ENCODE measurements around the gene TAT. TPM values are rescaled to one million over a fixed set of nuclear protein-coding genes. Genes with fewer than 3 reads are reported as not detected.
"Not testable (repeated sequence)": the region's sequence is repeated elsewhere in the genome, so short reads cannot be mapped to it uniquely, and the experiment has no call there.

The TAT gene
- polyA plus RNA-seq, 1 of the 3 experiments (the other 2 are of a cell fraction), result not detected

- H3K9ac ChIP-seq, result no peak overlapping the region
- H3K79me2 ChIP-seq (ENCODE audit: insufficient read depth), result no peaks in the 10 kb centered on the region
- H3K4me2 ChIP-seq, result no peak overlapping the region
- H4K20me1 ChIP-seq (ENCODE audit: insufficient read depth), result no peaks in the 10 kb centered on the region
- no peaks in the 10 kb centered on the region for H3K9me3 ChIP-seq
- no peaks in the 10 kb centered on the region for H3K9me2 ChIP-seq
- POLR2A ChIA-PET, result no interaction called here
- no peak overlapping the region for H3K27ac ChIP-seq (ENCODE audit: low read depth in 2 of 2, low read length in 1 of 2)
- H3K27me3 ChIP-seq (ENCODE audit: insufficient read depth), result no peaks in the 10 kb centered on the region; the same call in 1 of the 2 replicates
- H3K4me3 ChIP-seq (ENCODE audit: low read depth in 2 of 2, low read length in 1 of 2), result no peak overlapping the region
- WGBS (ENCODE audit: low lambda C conversion rate), result 15% methylated on average over 3 of the region's 3 CpGs
- no peak overlapping the region for H2AFZ ChIP-seq (ENCODE audit: low read depth)
- TF ChIP-seq, protein P1, sequence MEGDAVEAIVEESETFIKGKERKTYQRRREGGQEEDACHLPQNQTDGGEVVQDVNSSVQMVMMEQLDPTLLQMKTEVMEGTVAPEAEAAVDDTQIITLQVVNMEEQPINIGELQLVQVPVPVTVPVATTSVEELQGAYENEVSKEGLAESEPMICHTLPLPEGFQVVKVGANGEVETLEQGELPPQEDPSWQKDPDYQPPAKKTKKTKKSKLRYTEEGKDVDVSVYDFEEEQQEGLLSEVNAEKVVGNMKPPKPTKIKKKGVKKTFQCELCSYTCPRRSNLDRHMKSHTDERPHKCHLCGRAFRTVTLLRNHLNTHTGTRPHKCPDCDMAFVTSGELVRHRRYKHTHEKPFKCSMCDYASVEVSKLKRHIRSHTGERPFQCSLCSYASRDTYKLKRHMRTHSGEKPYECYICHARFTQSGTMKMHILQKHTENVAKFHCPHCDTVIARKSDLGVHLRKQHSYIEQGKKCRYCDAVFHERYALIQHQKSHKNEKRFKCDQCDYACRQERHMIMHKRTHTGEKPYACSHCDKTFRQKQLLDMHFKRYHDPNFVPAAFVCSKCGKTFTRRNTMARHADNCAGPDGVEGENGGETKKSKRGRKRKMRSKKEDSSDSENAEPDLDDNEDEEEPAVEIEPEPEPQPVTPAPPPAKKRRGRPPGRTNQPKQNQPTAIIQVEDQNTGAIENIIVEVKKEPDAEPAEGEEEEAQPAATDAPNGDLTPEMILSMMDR (IDR thresholded peaks at IDR 0.05), result no peak
- no peak for TF ChIP-seq YY1 (IDR thresholded peaks at IDR 0.05; ENCODE audit: low read depth)
- no peak for TF ChIP-seq FOSL2 (IDR thresholded peaks at IDR 0.05; ENCODE audit: borderline replicate concordance, low read depth)
- TF ChIP-seq TCF12 (IDR thresholded peaks at IDR 0.05), result no peak
- TF ChIP-seq GABPA (IDR thresholded peaks at IDR 0.05; ENCODE audit: low read depth), result no peak
- no peak for TF ChIP-seq NFIC (IDR thresholded peaks at IDR 0.05; ENCODE audit: borderline replicate concordance)
- TF ChIP-seq MEF2A (IDR thresholded peaks at IDR 0.05; ENCODE audit: borderline replicate concordance, low read depth), result no peak
- no peak for TF ChIP-seq EP300 (IDR thresholded peaks at IDR 0.05; ENCODE audit: borderline replicate concordance in 1 of 2, low read depth in 1 of 2, low read length in 1 of 2)
- no peak for TF ChIP-seq RXRA (IDR thresholded peaks at IDR 0.05; ENCODE audit: borderline replicate concordance, low read depth)
- H3K4me1 ChIP-seq (ENCODE audit: control insufficient read depth in 1 of 2, insufficient read depth in 2 of 2, low read depth in 1 of 2, low read length in 1 of 2), result no peaks in the 10 kb centered on the region
- no peaks in the 10 kb centered on the region for H3K36me3 ChIP-seq (replicated peaks in 1 of 2; ENCODE audit: control insufficient read depth in 1 of 2, insufficient read depth in 2 of 2, low read length in 1 of 2)
- CTCF ChIA-PET, result interaction anchor here (1.1 to 4.2 kb wide), 3 partner anchors 27 to 172 kb away, joined by 3 to 23 read pairs (median 4); no protein-coding TSS in a partner anchor
- no peak for DNase-seq
- no peaks in the 10 kb centered on the region for H3F3A ChIP-seq (replicated peaks; ENCODE audit: insufficient read depth)
Observed at GRCh38 chr16:71584543-71585317, 7.8 kb upstream of the TAT start.

- H3K27me3 ChIP-seq (ENCODE audit: insufficient read depth); H3K9ac ChIP-seq; H3K4me3 ChIP-seq (ENCODE audit: low read depth in 2 of 2, low read length in 1 of 2); H3F3A ChIP-seq (replicated peaks; ENCODE audit: insufficient read depth); H3K4me2 ChIP-seq; H3K79me2 ChIP-seq (ENCODE audit: insufficient read depth); H3K36me3 ChIP-seq (replicated peaks in 1 of 2; ENCODE audit: control insufficient read depth in 1 of 2, insufficient read depth in 2 of 2, low read length in 1 of 2); H3K9me3 ChIP-seq; POLR2A ChIA-PET; H3K27ac ChIP-seq (ENCODE audit: low read depth in 2 of 2, low read length in 1 of 2); H3K9me2 ChIP-seq; DNase-seq; H2AFZ ChIP-seq (ENCODE audit: low read depth); H4K20me1 ChIP-seq (ENCODE audit: insufficient read depth); H3K4me1 ChIP-seq (ENCODE audit: control insufficient read depth in 1 of 2, insufficient read depth in 2 of 2, low read depth in 1 of 2, low read length in 1 of 2): not testable (repeated sequence)
- CTCF ChIA-PET, result interaction anchor here (0.7 to 1.9 kb wide), 2 partner anchors 9 to 29 kb away, joined by 3 to 4 read pairs; no protein-coding TSS in a partner anchor
- whole genome bisulfite sequencing (ENCODE audit: low lambda C conversion rate), result 44% methylated on average over 5 of the region's 5 CpGs
Observed at GRCh38 chr16:71582553-71582848, 5.6 kb upstream of the TAT start.

DNA sequence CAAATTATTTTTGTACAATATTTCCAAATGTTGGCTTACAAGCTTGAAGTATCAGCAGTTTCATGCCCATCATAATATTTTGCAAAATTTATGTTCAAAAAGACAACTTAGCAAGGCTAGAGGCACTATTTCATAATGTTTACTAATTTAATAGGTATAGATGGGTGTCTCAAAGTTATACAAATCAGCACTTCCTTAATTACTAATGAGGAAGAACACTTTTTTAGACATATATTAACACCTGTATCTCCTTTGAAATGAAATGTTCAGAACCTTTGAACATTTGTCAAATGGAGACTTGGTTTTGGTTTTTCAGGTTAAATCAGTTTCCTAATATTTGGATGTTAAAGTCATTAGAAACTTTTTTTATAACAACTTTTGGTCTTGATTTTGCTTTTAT is 2.2 kb downstream of the TAT start:
- no peak for DNase-seq
- Histone ChIP-seq H3K4me3 (ENCODE audit: low read depth in 2 of 2, low read length in 1 of 2) (no peak overlapping the region), H4K20me1 (ENCODE audit: insufficient read depth) (no peaks in the 10 kb centered on the region), H3K9me2 (no peaks in the 10 kb centered on the region), H2AFZ (ENCODE audit: low read depth) (no peak overlapping the region), H3K79me2 (ENCODE audit: insufficient read depth) (no peaks in the 10 kb centered on the region), H3K9me3 (no peaks in the 10 kb centered on the region), H3K4me1 (ENCODE audit: control insufficient read depth in 1 of 2, insufficient read depth in 2 of 2, low read depth in 1 of 2, low read length in 1 of 2) (no peaks in the 10 kb centered on the region), H3K27ac (ENCODE audit: low read depth in 2 of 2, low read length in 1 of 2) (no peak overlapping the region), H3F3A (replicated peaks; ENCODE audit: insufficient read depth) (no peaks in the 10 kb centered on the region), H3K9ac (no peak overlapping the region), H3K27me3 (ENCODE audit: insufficient read depth) (peaks cover 32% of the 10 kb centered on the region; the same call in 1 of the 2 replicates), H3K36me3 (replicated peaks in 1 of 2; ENCODE audit: control insufficient read depth in 1 of 2, insufficient read depth in 2 of 2, low read length in 1 of 2) (no peaks in the 10 kb centered on the region), H3K4me2 (no peak overlapping the region)
- ChIA-PET CTCF (no interaction called here), POLR2A (no interaction called here)
- TF ChIP-seq RAD21 (IDR thresholded peaks at IDR 0.05; ENCODE audit: low read length) (no peak), RFX5 (IDR thresholded peaks at IDR 0.05; ENCODE audit: low read length) (no peak), FOXJ3 (CRISPR knock-in tag; IDR thresholded peaks at IDR 0.05) (no peak), CHD2 (IDR thresholded peaks at IDR 0.05; ENCODE audit: low read length, partially characterized antibody) (no peak)
